Duodenal mucosa (tissue), 2 donors: Measurements from ENCODE around the gene MEIKIN.

Experiments used
- H3K27ac ChIP-seq: one replicate; pipeline ENCODE4 v1.7.0; 2013; ENCODE audit warnings: low read depth, low read length
- H3K27me3 ChIP-seq, 2 donors: one replicate each; pipeline ENCODE4 v1.7.0; 2013; ENCODE audit warnings: low read length in 2 of 2, control low read depth in 1 of 2; ENCODE audit not compliant: insufficient read depth in 2 of 2, control insufficient read depth in 1 of 2
- H3K36me3 ChIP-seq, 2 donors: one replicate each; pipeline ENCODE4 v1.7.0; 2013; ENCODE audit warnings: low read length in 2 of 2, control low read depth in 1 of 2; ENCODE audit not compliant: insufficient read depth in 2 of 2, control insufficient read depth in 1 of 2
- H3K4me1 ChIP-seq, 2 donors: one replicate each; pipeline ENCODE4 v1.7.0; 2013; ENCODE audit warnings: low read length in 2 of 2, control low read depth in 1 of 2; ENCODE audit not compliant: insufficient read depth in 2 of 2, control insufficient read depth in 1 of 2
- H3K4me3 ChIP-seq, 2 donors: one replicate each; pipeline ENCODE4 v1.7.0; 2013; ENCODE audit warnings: low read length in 2 of 2, low read depth in 1 of 2
- H3K9ac ChIP-seq, 2 donors: one replicate each; pipeline ENCODE4 v1.7.0; 2013; ENCODE audit warnings: low read length in 2 of 2, low read depth in 1 of 2
- H3K9me3 ChIP-seq, 2 donors: one replicate each; pipeline ENCODE4 v1.7.0; 2013; ENCODE audit warnings: low read length in 2 of 2, control low read depth in 1 of 2; ENCODE audit not compliant: control insufficient read depth in 1 of 2

MEIKIN gene

GRCh38 chr5:131945551-131946168 lies at the start of gene MEIKIN:
TSS of gene MEIKIN (minus strand) at chr5:131945663. CDS start at chr5:131945505, 158 bp downstream.
- Histone ChIP-seq H3K9me3 (no peaks in the 10 kb centered on the region), H3K4me3 (no peak within 1 kb of the TSS), H3K9ac (no peak within 1 kb of the TSS), H3K27me3 (no peaks in the 10 kb centered on the region), H3K36me3 (no peaks in the 10 kb centered on the region), H3K4me1 (no peaks in the 10 kb centered on the region), H3K27ac (no peak within 1 kb of the TSS)

- Histone ChIP-seq H3K9ac (no peak overlapping the region), H3K36me3 (no peaks in the 10 kb centered on the region), H3K9me3 (no peaks in the 10 kb centered on the region), H3K4me1 (peaks cover 61 to 62% of the 10 kb centered on the region in 2 donors), H3K27ac (no peak overlapping the region), H3K4me3 (no peak overlapping the region), H3K27me3 (no peaks in the 10 kb centered on the region)
Observed at GRCh38 chr5:131994533-131995226, 49.2 kb upstream of the MEIKIN start.

DNA sequence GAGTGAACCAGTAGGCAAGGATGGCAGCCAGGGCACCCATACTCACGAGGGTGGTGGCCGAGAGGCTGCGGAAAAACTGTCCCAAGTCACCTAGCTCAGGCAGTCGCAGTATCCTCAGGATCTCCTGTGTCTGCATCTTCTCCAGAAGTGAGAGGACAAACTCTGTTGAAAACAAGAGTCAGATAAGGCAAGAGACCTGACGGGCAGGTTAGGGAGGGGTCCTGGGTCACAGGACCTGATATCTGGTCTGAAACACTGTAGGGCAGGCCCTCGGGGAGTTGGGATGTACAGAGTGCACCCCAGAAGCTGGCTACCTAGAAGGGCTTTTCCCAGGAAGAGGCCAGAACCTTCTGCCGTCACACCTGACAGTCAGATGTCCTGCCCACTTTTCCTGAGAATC lies 48.6 kb upstream of the MEIKIN start:
- no peak overlapping the region for H3K27ac ChIP-seq
- no peak overlapping the region for H3K4me3 ChIP-seq
- H3K4me1 ChIP-seq: peaks cover 55 to 56% of the 10 kb centered on the region in 2 donors

GRCh38 chr5:131993676-131994075 lies 48.2 kb upstream of the MEIKIN start:
- no peak overlapping the region for H3K27ac ChIP-seq
- no peaks in the 10 kb centered on the region for H3K9me3 ChIP-seq

More for the DNA sequence above, 48.6 kb upstream of the MEIKIN start:
- Histone ChIP-seq H3K27me3 (no peaks in the 10 kb centered on the region), H3K9ac (no peak overlapping the region), H3K36me3 (no peaks in the 10 kb centered on the region), H3K9me3 (no peaks in the 10 kb centered on the region)

GRCh38 chr5:131992370-131992769 lies 46.9 kb upstream of the MEIKIN start:
- no peak overlapping the region for H3K9ac ChIP-seq
- peaks cover 38 to 40% of the 10 kb centered on the region in 2 donors for H3K4me1 ChIP-seq
- H3K9me3 ChIP-seq: no peaks in the 10 kb centered on the region
- no peak overlapping the region for H3K27ac ChIP-seq
- no peaks in the 10 kb centered on the region for H3K27me3 ChIP-seq
- no peaks in the 10 kb centered on the region for H3K36me3 ChIP-seq
- H3K4me3 ChIP-seq: no peak overlapping the region

More at GRCh38 chr5:131993676-131994075, 48.2 kb upstream of the MEIKIN start:
- H3K9ac ChIP-seq: no peak overlapping the region
- no peak overlapping the region for H3K4me3 ChIP-seq
- H3K36me3 ChIP-seq: no peaks in the 10 kb centered on the region
- peaks cover 51 to 52% of the 10 kb centered on the region in 2 donors for H3K4me1 ChIP-seq
- H3K27me3 ChIP-seq: no peaks in the 10 kb centered on the region

- H3K9me3 ChIP-seq: no peaks in the 10 kb centered on the region
- H3K36me3 ChIP-seq: no peaks in the 10 kb centered on the region
- H3K27me3 ChIP-seq: no peaks in the 10 kb centered on the region
- H3K9ac ChIP-seq: no peak overlapping the region
- no peak overlapping the region for H3K27ac ChIP-seq
- peaks cover 32 to 34% of the 10 kb centered on the region in 2 donors for H3K4me1 ChIP-seq
- no peak overlapping the region for H3K4me3 ChIP-seq
Observed at GRCh38 chr5:131991593-131992324, 46.3 kb upstream of the MEIKIN start.

DNA sequence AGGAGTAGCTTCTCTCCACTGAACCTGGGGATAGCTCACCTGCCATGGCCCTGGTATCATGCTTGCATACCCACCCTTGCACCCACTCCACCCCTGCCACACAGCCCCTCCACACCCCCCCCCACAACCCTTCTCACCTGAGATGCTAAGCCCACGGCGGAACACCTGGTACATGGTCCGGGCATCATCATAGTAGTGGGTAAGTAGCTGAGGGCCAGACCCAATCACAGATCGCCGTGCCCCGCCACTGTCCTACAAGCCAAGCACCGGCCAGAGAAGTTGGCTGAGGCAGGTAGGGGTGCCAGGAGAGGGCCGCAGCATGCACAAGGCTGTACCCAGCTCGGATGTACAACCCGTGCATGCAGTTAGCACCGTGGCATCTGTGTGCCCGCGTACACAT lies 45.3 kb upstream of the MEIKIN start:
- Histone ChIP-seq H3K4me3 (no peak overlapping the region), H3K27me3 (no peaks in the 10 kb centered on the region), H3K4me1 (peaks cover 22 to 23% of the 10 kb centered on the region in 2 donors), H3K9me3 (no peaks in the 10 kb centered on the region), H3K9ac (no peak overlapping the region), H3K36me3 (no peaks in the 10 kb centered on the region), H3K27ac (no peak overlapping the region)

- Histone ChIP-seq H3K9ac (no peak overlapping the region), H3K4me1 (peaks cover 2 to 3% of the 10 kb centered on the region in 2 donors), H3K27me3 (no peaks in the 10 kb centered on the region), H3K27ac (no peak overlapping the region), H3K36me3 (no peaks in the 10 kb centered on the region), H3K9me3 (no peaks in the 10 kb centered on the region), H3K4me3 (no peak overlapping the region)
Observed at GRCh38 chr5:131988601-131989000, 43.1 kb upstream of the MEIKIN start.

DNA sequence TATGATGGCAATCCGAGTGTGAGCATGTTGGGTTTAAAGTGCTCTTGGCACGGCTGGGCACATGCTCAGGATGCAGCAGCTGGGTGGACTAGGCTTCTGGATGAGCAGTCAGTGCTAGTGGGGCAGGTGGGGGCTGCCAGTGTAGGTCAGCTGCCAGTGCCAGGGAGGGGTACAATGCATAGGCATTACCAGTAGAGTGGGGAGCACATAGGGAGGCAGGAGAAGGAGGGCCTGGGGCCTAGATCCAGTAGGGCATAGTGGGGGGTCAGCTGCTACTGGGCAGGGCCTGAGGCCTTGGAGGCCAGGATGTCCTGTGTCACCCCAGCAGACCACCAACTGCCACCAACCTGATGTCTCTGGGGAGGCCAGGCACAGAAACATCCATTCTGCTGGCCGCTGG lies 41.8 kb upstream of the MEIKIN start:
- Histone ChIP-seq H3K4me1 (no peaks in the 10 kb centered on the region), H3K27ac (no peak overlapping the region), H3K4me3 (no peak overlapping the region), H3K9me3 (no peaks in the 10 kb centered on the region), H3K36me3 (no peaks in the 10 kb centered on the region), H3K27me3 (no peaks in the 10 kb centered on the region), H3K9ac (no peak overlapping the region)
